ENCODE measurements around the gene NEDD8. TPM values are rescaled to one million over a fixed set of nuclear protein-coding genes. Genes with fewer than 3 reads are reported as not detected.
A peak's percentile ranks its signal among the peaks of the same experiment; 100 is the strongest.
"Not testable (repeated sequence)": the region's sequence is repeated elsewhere in the genome, so short reads cannot be mapped to it uniquely, and the experiment has no call there.

NEDD8 gene
- total RNA-seq, 1 experiment from 2014 or later = 195 TPM

GRCh38 chr14:24207625-24208024 is 24.5 kb downstream of the NEDD8 start:
- no peaks in the 10 kb centered on the region for H3K27me3 ChIP-seq (ENCODE audit: control insufficient read depth, insufficient read depth, low read length)
- DNase-seq = no peak
- H3K36me3 ChIP-seq (replicated peaks; ENCODE audit: control insufficient read depth, insufficient read depth, low read length) = peaks cover 23% of the 10 kb centered on the region
- H3K4me3 ChIP-seq (ENCODE audit: insufficient read depth, low read depth, low read length) = no peak overlapping the region

GRCh38 chr14:24207104-24207551 is 25.0 kb downstream of the NEDD8 start:
- Histone ChIP-seq H3K27me3 (ENCODE audit: control insufficient read depth, insufficient read depth, low read length) (no peaks in the 10 kb centered on the region), H3K4me3 (ENCODE audit: insufficient read depth, low read depth, low read length) (no peak overlapping the region), H3K36me3 (replicated peaks; ENCODE audit: control insufficient read depth, insufficient read depth, low read length) (peaks cover 23% of the 10 kb centered on the region)
- no peak for DNase-seq

GRCh38 chr14:24206260-24207103 is 25.7 kb downstream of the NEDD8 start:
- Histone ChIP-seq H3K4me3 (ENCODE audit: insufficient read depth, low read depth, low read length) (no peak overlapping the region), H3K27me3 (ENCODE audit: control insufficient read depth, insufficient read depth, low read length) (no peaks in the 10 kb centered on the region), H3K36me3 (replicated peaks; ENCODE audit: control insufficient read depth, insufficient read depth, low read length) (peaks cover 23% of the 10 kb centered on the region)
- peak; percentile 7 for DNase-seq

GRCh38 chr14:24204163-24205146 is 27.7 kb downstream of the NEDD8 start:
- DNase-seq = peak; percentile 16
- H3K27me3 ChIP-seq (ENCODE audit: control insufficient read depth, insufficient read depth, low read length) = no peaks in the 10 kb centered on the region
- no peak overlapping the region for H3K4me3 ChIP-seq (ENCODE audit: insufficient read depth, low read depth, low read length)
- H3K36me3 ChIP-seq (replicated peaks; ENCODE audit: control insufficient read depth, insufficient read depth, low read length) = peaks cover 15% of the 10 kb centered on the region

GRCh38 chr14:24203249-24203886 is 28.8 kb downstream of the NEDD8 start:
- not testable (repeated sequence) for H3K27me3 ChIP-seq (ENCODE audit: control insufficient read depth, insufficient read depth, low read length); H3K4me3 ChIP-seq (ENCODE audit: insufficient read depth, low read depth, low read length); H3K36me3 ChIP-seq (replicated peaks; ENCODE audit: control insufficient read depth, insufficient read depth, low read length); DNase-seq

GRCh38 chr14:24202538-24202937 is 29.6 kb downstream of the NEDD8 start:
- not testable (repeated sequence) for H3K4me3 ChIP-seq (ENCODE audit: insufficient read depth, low read depth, low read length); DNase-seq; H3K36me3 ChIP-seq (replicated peaks; ENCODE audit: control insufficient read depth, insufficient read depth, low read length); H3K27me3 ChIP-seq (ENCODE audit: control insufficient read depth, insufficient read depth, low read length)

GRCh38 chr14:24198814-24199524 is 33.2 kb downstream of the NEDD8 start:
- H3K36me3 ChIP-seq (replicated peaks; ENCODE audit: control insufficient read depth, insufficient read depth, low read length) = no peaks in the 10 kb centered on the region; the same call in none of the 2 replicates
- DNase-seq = no peak
- H3K27me3 ChIP-seq (ENCODE audit: control insufficient read depth, insufficient read depth, low read length) = no peaks in the 10 kb centered on the region
- H3K4me3 ChIP-seq (ENCODE audit: insufficient read depth, low read depth, low read length) = no peak overlapping the region

GRCh38 chr14:24197056-24197450 is 35.1 kb downstream of the NEDD8 start:
- Histone ChIP-seq H3K4me3 (ENCODE audit: insufficient read depth, low read depth, low read length) (no peak overlapping the region), H3K36me3 (replicated peaks; ENCODE audit: control insufficient read depth, insufficient read depth, low read length) (peaks cover 1% of the 10 kb centered on the region), H3K27me3 (ENCODE audit: control insufficient read depth, insufficient read depth, low read length) (no peaks in the 10 kb centered on the region)
- DNase-seq = no peak

- Histone ChIP-seq H3K36me3 (replicated peaks; ENCODE audit: control insufficient read depth, insufficient read depth, low read length) (peaks cover 1% of the 10 kb centered on the region), H3K4me3 (ENCODE audit: insufficient read depth, low read depth, low read length) (peak overlapping the region; percentile 88), H3K27me3 (ENCODE audit: control insufficient read depth, insufficient read depth, low read length) (no peaks in the 10 kb centered on the region)
- DNase-seq = peak; percentile 56
These were observed 35.8 kb downstream of the NEDD8 start for GRCh38 chr14:24196071-24197055.

GRCh38 chr14:24195186-24196070 is 36.7 kb downstream of the NEDD8 start, which contains the start of gene TM9SF1:
TM9SF1 (minus strand) TSS chr14:24195441; CDS start chr14:24195019, 422 bp downstream.
- Histone ChIP-seq H3K27me3 (ENCODE audit: control insufficient read depth, insufficient read depth, low read length) (no peaks in the 10 kb centered on the region), H3K4me3 (ENCODE audit: insufficient read depth, low read depth, low read length) (peak within 1 kb of the TSS; percentile 88), H3K36me3 (replicated peaks; ENCODE audit: control insufficient read depth, insufficient read depth, low read length) (peaks cover 1% of the 10 kb centered on the region; the same call in 1 of the 2 replicates)
- DNase-seq = peak; percentile 97

GRCh38 chr14:24194873-24195185 is 37.3 kb downstream of the NEDD8 start:
- peak overlapping the region; percentile 88 for H3K4me3 ChIP-seq (ENCODE audit: insufficient read depth, low read depth, low read length)
- no peak for DNase-seq
- H3K36me3 ChIP-seq (replicated peaks; ENCODE audit: control insufficient read depth, insufficient read depth, low read length) = peaks cover 1% of the 10 kb centered on the region; the same call in 1 of the 2 replicates
- H3K27me3 ChIP-seq (ENCODE audit: control insufficient read depth, insufficient read depth, low read length) = no peaks in the 10 kb centered on the region

GRCh38 chr14:24194186-24194872 is 37.8 kb downstream of the NEDD8 start:
- Histone ChIP-seq H3K27me3 (ENCODE audit: control insufficient read depth, insufficient read depth, low read length) (no peaks in the 10 kb centered on the region), H3K4me3 (ENCODE audit: insufficient read depth, low read depth, low read length) (peak overlapping the region; percentile 88), H3K36me3 (replicated peaks; ENCODE audit: control insufficient read depth, insufficient read depth, low read length) (peaks cover 1% of the 10 kb centered on the region; the same call in 1 of the 2 replicates)
- no peak for DNase-seq

All from H7 (cell line).